Measurements from ENCODE around the gene DPF3.
"Not testable (repeated sequence)": the region's sequence is repeated elsewhere in the genome, so short reads cannot be mapped to it uniquely, and the experiment has no call there.

The DPF3 gene

GRCh38 chr14:72878746-72879145 lies 15.2 kb downstream of the DPF3 start:
- no peak for DNase-seq

DNA sequence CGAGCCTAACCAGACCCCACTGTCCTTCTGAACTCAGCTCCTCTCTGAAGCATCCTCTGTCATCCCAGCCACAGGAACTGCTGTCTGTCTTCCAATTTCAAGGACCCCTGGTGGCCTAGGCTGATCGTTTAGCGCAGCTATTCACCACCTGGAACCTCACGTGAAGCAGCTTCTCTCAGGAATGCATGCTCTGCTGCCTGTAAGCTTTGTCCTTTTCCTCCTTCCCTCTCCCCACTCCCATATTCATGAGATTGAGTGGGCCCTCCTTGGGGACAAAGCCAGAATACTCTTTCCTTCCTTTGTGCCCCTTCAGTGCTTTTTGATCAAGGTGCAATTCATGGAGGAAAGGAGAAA lies 17.2 kb downstream of the DPF3 start:
- DNase-seq: no peak

- no peak for DNase-seq
Measured at GRCh38 chr14:72876005-72876709, 17.7 kb downstream of the DPF3 start.

DNA sequence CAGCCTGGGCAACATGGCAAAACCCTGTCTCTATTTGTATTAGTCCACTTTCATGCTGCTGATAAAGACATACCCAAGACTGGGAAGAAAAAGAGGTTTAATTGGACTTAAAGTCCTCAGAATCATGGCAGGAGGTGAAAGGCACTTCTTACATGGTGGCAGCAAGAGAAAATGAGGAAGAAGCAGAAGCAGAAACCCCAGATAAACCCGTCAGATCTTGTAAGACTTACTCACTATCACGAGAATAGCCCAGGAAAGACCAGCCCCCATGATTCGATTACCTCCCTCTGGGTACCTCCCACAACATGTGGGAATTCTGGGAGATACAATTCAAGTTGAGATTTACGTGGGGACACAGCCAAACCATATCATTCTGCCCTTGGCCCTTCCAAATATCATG lies 23.0 kb downstream of the DPF3 start:
- not testable (repeated sequence) for DNase-seq

DNA sequence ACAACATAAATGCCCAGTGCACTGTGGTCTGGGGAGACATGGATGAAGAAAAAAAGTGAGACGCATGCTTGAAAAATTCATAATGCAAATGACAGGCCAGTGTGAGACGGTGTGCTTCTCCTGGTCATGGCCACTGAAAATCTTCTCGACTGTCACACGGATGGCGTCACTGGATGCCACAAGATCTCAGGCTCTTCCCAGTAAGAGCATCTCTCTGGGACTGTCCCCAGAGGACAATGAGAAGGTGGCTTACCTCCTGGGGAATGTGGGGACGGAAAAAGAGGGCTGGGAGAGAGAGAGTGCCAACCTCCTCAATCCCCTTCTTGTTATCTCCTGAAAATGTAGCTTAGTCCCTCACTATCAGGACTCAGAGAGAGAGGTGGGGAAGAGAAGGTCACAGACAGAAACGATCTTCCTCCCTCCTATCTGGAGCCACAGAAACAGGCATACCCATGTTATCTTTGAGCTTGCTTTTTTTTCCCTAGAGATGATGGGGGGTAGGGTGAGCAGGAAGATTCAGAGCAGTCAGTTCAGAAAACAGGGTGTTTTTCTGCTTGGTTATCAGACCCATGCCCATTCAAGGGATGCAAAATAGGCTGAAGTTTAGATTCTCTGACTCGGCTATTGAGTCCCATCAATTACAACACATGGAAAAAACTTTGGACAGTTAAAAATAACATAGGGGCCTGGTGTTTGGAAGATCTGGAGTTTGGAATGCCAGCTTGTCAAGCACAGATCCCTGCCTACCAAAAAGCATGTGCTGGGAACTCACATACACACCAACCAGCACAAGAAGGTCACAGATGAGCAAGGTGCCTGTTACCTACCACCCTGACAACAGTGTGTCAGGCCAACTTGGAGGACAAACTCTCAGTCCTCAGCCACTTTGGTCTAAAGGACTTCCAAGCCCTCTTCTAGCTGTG lies 24.2 kb downstream of the DPF3 start:
- DNase-seq: no peak

DNA sequence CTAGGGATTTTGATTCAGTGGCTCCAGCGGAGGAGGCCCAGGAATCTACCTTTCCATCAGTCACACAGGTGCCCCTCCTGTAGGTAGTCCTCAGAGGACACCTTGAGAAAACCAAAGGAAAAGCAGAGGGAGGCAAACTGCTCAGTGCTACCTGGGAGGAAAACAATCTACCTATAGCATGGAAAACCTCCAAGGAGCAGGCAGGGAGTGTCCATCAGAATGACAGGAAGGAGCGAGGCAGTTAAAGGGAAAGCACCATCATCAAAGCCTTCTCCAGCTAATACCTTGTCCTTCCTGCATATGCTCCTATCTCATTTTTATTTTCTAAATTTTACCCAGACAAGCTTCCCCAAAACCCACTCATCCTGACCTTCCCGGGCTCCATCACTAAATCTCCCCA lies 25.4 kb downstream of the DPF3 start:
- no peak for DNase-seq

- no peak for DNase-seq
Measured at GRCh38 chr14:72864712-72865365, 29.1 kb downstream of the DPF3 start.

GRCh38 chr14:72863216-72864006 lies 30.5 kb downstream of the DPF3 start:
- DNase-seq: no peak

DNA sequence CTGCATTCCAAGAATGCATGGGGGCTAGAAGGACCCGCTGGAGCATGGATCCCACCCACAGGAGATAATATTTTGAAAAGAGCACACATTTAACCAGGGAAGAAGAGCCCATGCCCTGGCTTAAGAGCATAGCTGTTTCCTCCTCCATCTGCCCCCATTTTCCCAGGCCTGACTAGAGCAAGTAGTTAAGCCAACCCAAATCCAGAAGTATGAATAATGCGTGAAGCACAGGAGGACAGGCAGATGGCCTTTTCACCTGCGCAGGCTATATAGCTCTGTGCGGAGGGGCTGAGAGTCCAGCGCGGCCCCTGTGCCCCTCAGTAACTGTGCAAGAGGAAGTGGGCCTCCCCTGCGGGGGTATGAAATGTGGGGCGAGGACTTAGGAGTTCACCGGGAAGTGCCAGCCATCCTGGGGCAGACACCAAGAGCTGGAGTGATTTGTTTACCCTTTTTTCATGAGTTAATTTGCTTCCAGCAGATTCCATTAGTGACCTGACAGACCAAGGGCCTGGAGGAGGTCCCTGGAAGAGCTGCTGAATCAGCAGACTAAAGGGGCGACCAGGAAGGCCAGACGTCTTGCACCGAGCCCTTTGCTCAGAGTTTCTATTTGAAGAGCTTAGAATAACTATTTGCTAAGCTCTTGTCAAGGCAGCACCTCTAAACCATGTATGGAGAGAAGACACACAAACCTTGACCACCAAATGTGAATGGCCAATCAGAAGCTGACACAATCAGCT lies 37.2 kb downstream of the DPF3 start:
- no peak for DNase-seq

DNA sequence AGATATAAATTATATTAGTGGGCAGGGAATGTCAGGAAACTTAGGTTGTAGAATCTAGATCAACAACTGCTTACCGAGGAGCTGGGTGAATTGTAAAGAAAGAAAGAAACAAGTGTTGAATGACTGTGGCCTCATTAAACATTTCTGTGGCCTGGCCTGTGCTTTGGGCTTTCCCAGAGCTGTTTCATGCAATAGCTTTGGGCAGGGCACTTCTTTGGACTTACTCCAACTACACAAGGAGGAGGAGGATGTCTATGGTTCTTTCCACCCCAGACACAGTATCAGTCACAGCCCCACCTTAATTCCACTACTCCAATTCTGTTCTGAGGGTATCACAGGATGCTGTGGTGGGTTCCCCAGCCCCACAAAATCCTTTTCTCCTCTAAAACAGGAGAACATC lies 38.0 kb downstream of the DPF3 start:
- DNase-seq: no peak

DNA sequence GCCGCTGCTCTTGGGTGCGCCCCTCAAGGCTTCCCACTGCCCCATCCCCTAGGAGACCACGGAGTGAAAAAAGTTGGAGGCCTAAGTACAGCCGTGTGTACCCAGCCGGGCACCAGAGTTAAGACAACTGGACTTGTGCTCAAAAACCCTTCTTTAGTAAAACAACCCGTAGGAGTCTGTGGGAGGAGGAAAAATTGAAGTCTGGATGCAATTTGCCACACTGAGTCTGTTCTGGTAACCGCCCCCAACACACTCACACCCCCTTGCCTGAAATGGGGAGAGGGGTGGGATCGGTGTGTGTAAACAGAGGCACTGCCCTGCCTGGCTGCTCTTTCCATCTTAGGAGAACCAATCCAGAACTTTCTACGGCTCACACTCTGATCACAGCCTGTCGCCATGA lies 41.7 kb downstream of the DPF3 start:
- no peak for DNase-seq

- no peak for DNase-seq
Measured at GRCh38 chr14:72851635-72852034, 42.3 kb downstream of the DPF3 start.

DNA sequence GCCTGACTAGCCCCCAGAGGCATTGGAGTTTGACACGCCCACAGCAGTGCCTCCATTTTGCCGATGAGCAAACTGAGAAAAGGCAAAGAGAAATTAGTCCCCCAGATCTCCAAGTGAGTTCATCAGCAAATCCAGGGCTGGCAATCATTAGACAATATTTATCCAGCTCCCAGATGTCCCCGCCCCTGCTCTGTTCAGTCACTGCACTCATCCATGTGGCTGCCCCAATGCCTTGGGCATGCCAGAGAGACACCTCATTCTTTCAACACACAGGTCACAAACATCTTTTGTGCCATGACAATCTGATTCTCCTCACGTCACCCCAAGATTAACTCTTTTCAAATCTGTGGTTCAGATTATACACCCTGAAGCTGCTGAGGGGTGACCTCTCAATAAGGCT lies 43.5 kb downstream of the DPF3 start:
- DNase-seq: no peak

GRCh38 chr14:72849222-72849621 lies 44.7 kb downstream of the DPF3 start:
- DNase-seq: no peak

DNA sequence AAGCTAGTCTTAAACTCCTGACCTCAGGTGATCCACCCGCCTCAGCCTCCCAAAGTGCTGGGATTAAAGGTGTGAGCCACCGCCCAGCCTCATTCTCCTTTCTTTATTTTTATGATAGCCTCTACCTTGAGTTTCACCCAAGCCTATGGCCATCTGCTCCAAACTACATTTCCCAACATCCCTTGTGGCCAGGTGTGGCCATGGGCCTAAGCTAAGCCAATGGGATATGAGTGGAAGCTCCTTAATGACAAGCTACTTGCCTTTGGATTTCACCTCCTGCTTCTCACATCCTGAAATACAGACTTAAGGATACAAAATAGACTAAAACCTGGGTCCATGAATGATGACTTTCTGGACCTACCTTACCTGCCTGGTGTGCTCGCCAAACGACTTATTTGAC lies 46.2 kb downstream of the DPF3 start:
- DNase-seq: no peak

DNA sequence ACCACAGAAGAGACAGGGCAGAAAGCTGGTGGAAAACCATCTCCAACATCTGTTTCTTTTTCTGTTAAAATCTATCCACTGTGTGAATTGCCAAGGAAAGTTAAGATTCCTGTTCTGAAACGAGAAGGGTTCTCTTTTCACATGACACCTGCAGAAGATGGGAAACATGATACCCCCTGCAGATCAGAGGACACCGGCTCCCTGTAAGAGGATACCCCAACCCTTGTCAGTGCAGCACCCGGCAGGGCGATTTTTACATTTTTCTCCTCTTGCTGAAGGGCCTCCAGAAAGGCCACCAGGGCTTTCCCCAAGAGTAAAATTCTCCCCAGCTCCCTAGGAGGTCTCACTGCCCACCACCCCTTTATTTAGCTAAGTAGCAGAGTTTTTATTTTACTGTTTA lies 48.2 kb downstream of the DPF3 start:
- no peak for DNase-seq

GRCh38 chr14:72845196-72845595 lies 48.7 kb downstream of the DPF3 start:
- no peak for DNase-seq

DNA sequence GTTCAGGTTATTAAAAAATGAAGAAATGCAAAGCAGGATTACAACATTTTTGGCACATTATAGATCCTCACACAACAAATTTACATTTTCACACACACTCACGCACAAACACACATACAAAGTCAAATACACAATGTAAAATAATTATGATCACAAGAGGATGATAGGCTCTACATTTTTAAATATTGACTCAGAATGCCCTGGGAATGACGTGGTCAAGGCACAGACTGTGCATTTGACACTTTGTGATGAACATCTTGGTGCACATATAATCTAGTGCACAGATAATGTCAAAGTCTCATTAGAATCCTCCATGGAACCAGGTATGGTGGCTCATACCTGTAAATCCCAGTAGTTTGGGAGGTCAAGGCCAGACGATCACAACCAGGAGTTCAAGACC lies 49.4 kb downstream of the DPF3 start:
- DNase-seq: no peak

- no peak for DNase-seq
Measured at GRCh38 chr14:72839753-72840607, 53.9 kb downstream of the DPF3 start.

GRCh38 chr14:72839351-72839750 lies 54.5 kb downstream of the DPF3 start:
- DNase-seq: no peak

- no peak for DNase-seq
Measured at GRCh38 chr14:72836085-72836484, 57.8 kb downstream of the DPF3 start.
